Measurements from ENCODE around the gene PRKD1.
"Not testable (repeated sequence)": the region's sequence is repeated elsewhere in the genome, so short reads cannot be mapped to it uniquely, and the experiment has no call there.

The PRKD1 gene

DNA sequence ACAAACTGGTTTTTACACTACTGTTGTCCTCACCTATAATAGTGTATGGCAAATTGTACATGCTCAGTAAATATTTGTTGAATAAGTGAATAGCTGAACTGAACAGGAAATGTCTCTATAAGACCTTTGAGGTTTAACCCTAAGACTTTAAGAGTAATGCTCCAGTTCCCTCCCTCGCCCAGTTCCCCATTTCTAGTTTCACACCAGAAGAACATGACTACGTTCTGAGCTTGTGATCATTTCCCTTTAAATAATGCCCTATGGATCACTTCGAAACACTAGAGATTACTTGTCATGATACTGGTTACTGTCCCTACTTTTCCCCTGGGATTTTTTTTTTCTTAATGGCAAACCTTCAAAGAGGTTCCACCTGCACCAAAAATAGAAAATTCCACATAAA lies 69.3 kb downstream of the PRKD1 start:
- Histone ChIP-seq H3K9ac (ENCODE audit: low read length) (no peak overlapping the region), H3K4me3 (ENCODE audit: low read depth, low read length) (no peak overlapping the region), H3K27me3 (ENCODE audit: control insufficient read depth, insufficient read depth, low read length) (no peaks in the 10 kb centered on the region), H3K36me3 (ENCODE audit: control insufficient read depth, insufficient read depth, low read length) (no peaks in the 10 kb centered on the region), H3K4me1 (ENCODE audit: control insufficient read depth, insufficient read depth, low read length) (no peaks in the 10 kb centered on the region), H3K9me3 (ENCODE audit: control insufficient read depth, insufficient read depth, low read depth, low read length) (peaks cover 23% of the 10 kb centered on the region), H3K27ac (ENCODE audit: low read depth, low read length) (no peak overlapping the region)

DNA sequence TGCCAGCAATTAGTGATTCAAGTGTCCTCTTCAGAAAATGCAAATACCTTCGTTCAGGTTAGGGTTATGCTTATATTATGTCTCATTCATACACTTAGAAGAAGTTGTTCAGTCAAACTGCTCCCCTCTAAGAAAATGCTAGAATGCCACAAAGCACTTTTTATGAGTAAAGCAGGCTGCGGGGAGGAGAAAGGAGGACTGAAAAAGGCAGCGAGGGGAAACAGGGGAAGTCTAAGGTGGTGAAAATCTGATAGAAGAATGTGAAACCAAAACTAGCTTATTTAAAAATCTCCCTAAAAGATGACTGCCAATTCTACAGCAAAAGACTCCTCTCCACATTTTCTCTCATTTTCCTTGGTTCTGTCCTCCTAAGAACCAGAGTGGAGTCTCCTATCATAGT lies 70.1 kb downstream of the PRKD1 start:
- no peaks in the 10 kb centered on the region for H3K4me1 ChIP-seq (ENCODE audit: control insufficient read depth, insufficient read depth, low read length)
- H3K4me3 ChIP-seq (ENCODE audit: low read depth, low read length) = no peak overlapping the region
- no peaks in the 10 kb centered on the region for H3K36me3 ChIP-seq (ENCODE audit: control insufficient read depth, insufficient read depth, low read length)
- H3K27ac ChIP-seq (ENCODE audit: low read depth, low read length) = no peak overlapping the region
- peaks cover 25% of the 10 kb centered on the region for H3K9me3 ChIP-seq (ENCODE audit: control insufficient read depth, insufficient read depth, low read depth, low read length)
- H3K27me3 ChIP-seq (ENCODE audit: control insufficient read depth, insufficient read depth, low read length) = no peaks in the 10 kb centered on the region
- no peak overlapping the region for H3K9ac ChIP-seq (ENCODE audit: low read length)

DNA sequence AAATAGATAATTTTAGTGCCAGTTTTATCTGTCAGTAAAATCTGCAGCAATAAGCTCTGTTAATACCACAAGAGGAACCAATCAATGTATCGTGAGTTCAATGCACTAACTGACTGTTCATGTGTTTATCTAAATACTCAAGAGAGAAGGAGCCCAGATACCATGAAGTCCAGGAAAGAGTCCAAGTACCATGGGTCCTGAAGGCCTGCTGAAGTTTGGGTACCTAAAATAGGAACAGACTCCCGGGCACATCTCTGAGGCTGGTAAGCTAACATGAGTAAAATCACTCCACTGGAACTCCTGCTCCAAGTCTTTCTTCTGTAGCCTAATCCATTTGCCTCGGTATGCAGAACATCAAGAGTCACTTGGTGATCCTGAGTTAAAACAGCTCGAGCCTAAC lies 71.1 kb downstream of the PRKD1 start:
- no peaks in the 10 kb centered on the region for H3K27me3 ChIP-seq (ENCODE audit: control insufficient read depth, insufficient read depth, low read length)

DNA sequence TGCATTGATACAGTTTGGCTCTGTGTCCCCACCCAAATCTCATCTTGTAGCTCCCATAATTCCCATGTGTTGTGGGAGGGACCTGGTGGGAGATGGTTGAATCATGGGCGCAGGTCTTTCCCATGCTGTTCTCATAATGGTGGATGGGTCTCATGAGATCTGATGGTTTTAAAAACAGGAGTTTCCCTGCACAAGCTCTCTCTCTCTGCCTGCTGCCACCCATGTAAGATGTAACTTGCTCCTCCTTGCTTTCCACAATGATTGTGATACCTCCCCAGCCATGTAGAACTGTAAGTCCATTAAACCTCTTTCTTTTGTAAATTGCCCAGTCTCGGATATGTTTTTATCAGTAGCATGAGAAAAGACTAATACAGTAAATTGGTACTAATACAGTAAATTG lies 74.0 kb downstream of the PRKD1 start:
- H3K36me3 ChIP-seq (ENCODE audit: control insufficient read depth, insufficient read depth, low read length); H3K4me3 ChIP-seq (ENCODE audit: low read depth, low read length); H3K9ac ChIP-seq (ENCODE audit: low read length); H3K27me3 ChIP-seq (ENCODE audit: control insufficient read depth, insufficient read depth, low read length); H3K4me1 ChIP-seq (ENCODE audit: control insufficient read depth, insufficient read depth, low read length); H3K27ac ChIP-seq (ENCODE audit: low read depth, low read length): not testable (repeated sequence)
- H3K9me3 ChIP-seq (ENCODE audit: control insufficient read depth, insufficient read depth, low read depth, low read length) = peaks cover 28% of the 10 kb centered on the region

More for the DNA sequence above, 71.1 kb downstream of the PRKD1 start:
- Histone ChIP-seq H3K36me3 (ENCODE audit: control insufficient read depth, insufficient read depth, low read length) (no peaks in the 10 kb centered on the region), H3K27ac (ENCODE audit: low read depth, low read length) (no peak overlapping the region), H3K4me1 (ENCODE audit: control insufficient read depth, insufficient read depth, low read length) (no peaks in the 10 kb centered on the region), H3K9me3 (ENCODE audit: control insufficient read depth, insufficient read depth, low read depth, low read length) (peaks cover 26% of the 10 kb centered on the region), H3K9ac (ENCODE audit: low read length) (no peak overlapping the region), H3K4me3 (ENCODE audit: low read depth, low read length) (no peak overlapping the region)

DNA sequence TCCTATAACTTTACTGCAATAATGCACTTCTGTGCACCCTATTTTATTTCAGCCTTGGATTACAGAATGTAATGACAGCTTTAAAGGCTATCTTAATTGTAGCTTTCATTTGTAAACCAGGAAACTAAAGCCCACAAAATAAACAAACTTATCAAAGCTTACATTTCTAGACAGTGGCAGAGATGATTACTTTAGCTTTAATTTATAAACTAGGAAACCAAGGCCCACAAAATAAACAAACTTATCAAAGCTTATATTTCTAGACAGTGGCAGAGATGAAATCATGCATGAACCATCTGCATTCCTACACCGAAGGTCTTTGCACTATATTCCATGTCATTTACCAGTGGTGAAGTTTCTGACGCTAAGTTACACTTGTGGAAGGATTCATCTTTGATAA lies 74.4 kb downstream of the PRKD1 start:
- no peaks in the 10 kb centered on the region for H3K36me3 ChIP-seq (ENCODE audit: control insufficient read depth, insufficient read depth, low read length)

DNA sequence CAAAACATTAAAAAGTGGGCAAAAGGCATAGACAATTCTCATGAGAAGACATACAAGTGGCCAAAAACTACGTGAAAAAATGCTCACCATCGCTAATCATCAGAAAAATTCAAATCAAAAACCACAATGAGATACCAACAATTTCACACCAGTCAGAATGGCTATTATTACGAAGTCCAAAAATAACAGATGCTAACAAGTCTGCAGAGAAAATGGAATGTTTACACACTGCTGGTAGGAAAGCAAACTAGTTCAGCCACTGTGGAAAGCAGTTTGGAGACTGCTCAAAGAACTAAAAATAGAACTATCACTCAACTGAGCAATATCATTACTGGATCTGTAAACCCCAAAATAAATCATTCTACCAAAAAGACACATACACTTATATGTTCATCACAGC lies 76.2 kb downstream of the PRKD1 start:
- Histone ChIP-seq H3K9ac (ENCODE audit: low read length) (no peak overlapping the region), H3K27ac (ENCODE audit: low read depth, low read length) (no peak overlapping the region), H3K36me3 (ENCODE audit: control insufficient read depth, insufficient read depth, low read length) (no peaks in the 10 kb centered on the region), H3K4me3 (ENCODE audit: low read depth, low read length) (no peak overlapping the region), H3K4me1 (ENCODE audit: control insufficient read depth, insufficient read depth, low read length) (no peaks in the 10 kb centered on the region), H3K9me3 (ENCODE audit: control insufficient read depth, insufficient read depth, low read depth, low read length) (peaks cover 28% of the 10 kb centered on the region), H3K27me3 (ENCODE audit: control insufficient read depth, insufficient read depth, low read length) (no peaks in the 10 kb centered on the region)

More for the DNA sequence above, 74.4 kb downstream of the PRKD1 start:
- Histone ChIP-seq H3K27me3 (ENCODE audit: control insufficient read depth, insufficient read depth, low read length) (no peaks in the 10 kb centered on the region), H3K9me3 (ENCODE audit: control insufficient read depth, insufficient read depth, low read depth, low read length) (peaks cover 28% of the 10 kb centered on the region), H3K4me1 (ENCODE audit: control insufficient read depth, insufficient read depth, low read length) (no peaks in the 10 kb centered on the region), H3K4me3 (ENCODE audit: low read depth, low read length) (no peak overlapping the region), H3K27ac (ENCODE audit: low read depth, low read length) (no peak overlapping the region), H3K9ac (ENCODE audit: low read length) (no peak overlapping the region)

DNA sequence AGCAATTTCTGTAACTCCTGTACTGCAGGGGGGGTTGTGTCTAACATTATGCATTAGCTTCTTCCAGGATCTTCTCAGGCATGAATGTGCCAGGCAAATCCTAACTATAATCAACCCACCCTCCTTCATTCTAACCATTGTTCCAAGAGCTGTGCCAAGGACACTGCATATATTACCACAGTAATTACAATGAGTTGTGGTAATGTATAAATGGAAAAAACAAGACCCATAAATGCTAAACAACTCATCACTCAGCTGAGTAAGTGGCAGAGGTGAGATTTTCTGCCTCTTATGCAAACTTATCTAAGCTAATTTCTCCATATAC lies 80.6 kb downstream of the PRKD1 start:
- no peaks in the 10 kb centered on the region for H3K36me3 ChIP-seq (ENCODE audit: control insufficient read depth, insufficient read depth, low read length)

DNA sequence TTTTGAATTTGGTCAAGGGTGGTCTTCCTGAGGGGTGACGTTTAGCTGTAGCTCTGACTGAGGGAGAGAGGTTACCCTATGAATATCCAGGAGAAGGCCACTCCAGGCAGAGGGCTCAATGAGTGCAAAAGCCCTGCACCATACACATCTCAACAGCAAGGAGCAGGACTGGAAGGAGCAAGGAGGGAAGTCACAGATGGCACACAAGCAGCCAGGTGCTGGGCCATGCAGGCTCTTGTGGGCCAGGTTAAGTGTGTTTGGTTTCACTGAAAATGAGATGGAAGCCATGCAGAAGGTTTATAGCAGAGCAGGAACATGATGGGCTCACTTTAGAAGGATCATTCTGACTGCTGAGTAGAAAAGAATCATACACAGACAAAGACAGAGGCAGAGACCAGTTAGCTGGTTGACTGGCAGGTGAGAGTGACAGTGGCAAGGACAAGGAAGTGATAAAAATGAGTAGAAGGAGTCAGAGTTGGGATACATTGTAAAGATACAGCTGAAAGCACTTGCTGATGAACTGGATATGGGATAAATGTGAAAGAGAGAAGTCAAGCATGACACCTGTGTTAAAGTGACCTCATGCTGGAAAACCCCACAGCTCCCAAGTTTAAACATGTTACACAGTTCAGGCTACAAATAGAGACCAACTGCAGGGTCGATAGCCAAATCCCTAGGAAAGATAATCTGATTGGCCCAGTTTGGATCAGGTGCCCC lies 81.2 kb downstream of the PRKD1 start:
- Histone ChIP-seq H3K4me1 (ENCODE audit: control insufficient read depth, insufficient read depth, low read length) (no peaks in the 10 kb centered on the region), H3K27ac (ENCODE audit: low read depth, low read length) (no peak overlapping the region), H3K36me3 (ENCODE audit: control insufficient read depth, insufficient read depth, low read length) (no peaks in the 10 kb centered on the region), H3K27me3 (ENCODE audit: control insufficient read depth, insufficient read depth, low read length) (no peaks in the 10 kb centered on the region), H3K9me3 (ENCODE audit: control insufficient read depth, insufficient read depth, low read depth, low read length) (peaks cover 15% of the 10 kb centered on the region), H3K4me3 (ENCODE audit: low read depth, low read length) (no peak overlapping the region), H3K9ac (ENCODE audit: low read length) (no peak overlapping the region)

More for the DNA sequence above, 80.6 kb downstream of the PRKD1 start:
- Histone ChIP-seq H3K4me1 (ENCODE audit: control insufficient read depth, insufficient read depth, low read length) (no peaks in the 10 kb centered on the region), H3K27me3 (ENCODE audit: control insufficient read depth, insufficient read depth, low read length) (no peaks in the 10 kb centered on the region), H3K9ac (ENCODE audit: low read length) (no peak overlapping the region), H3K27ac (ENCODE audit: low read depth, low read length) (no peak overlapping the region), H3K9me3 (ENCODE audit: control insufficient read depth, insufficient read depth, low read depth, low read length) (peaks cover 14% of the 10 kb centered on the region), H3K4me3 (ENCODE audit: low read depth, low read length) (no peak overlapping the region)

DNA sequence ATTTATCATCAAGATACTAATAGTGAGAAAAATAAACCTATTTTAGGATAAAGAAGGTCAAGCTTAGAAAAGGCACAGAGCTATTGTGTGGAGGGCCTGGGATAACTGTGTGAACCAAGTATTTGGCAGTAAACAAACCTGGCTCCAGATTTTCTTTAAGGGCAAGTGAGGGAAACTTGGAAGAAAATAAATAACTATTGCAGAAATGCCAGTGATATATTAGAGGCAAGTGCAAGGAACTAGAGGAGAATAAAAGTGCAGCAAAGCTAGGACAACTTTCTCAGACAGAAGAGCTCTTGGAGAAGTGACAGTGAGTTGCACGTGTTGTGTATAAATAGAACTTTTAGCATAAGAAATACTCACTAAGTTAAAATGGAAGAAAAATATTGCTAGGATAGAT lies 83.7 kb downstream of the PRKD1 start:
- H3K4me1 ChIP-seq (ENCODE audit: control insufficient read depth, insufficient read depth, low read length) = no peaks in the 10 kb centered on the region
- H3K4me3 ChIP-seq (ENCODE audit: low read depth, low read length) = no peak overlapping the region
- H3K27me3 ChIP-seq (ENCODE audit: control insufficient read depth, insufficient read depth, low read length) = no peaks in the 10 kb centered on the region
- H3K36me3 ChIP-seq (ENCODE audit: control insufficient read depth, insufficient read depth, low read length) = no peaks in the 10 kb centered on the region
- peaks cover 37% of the 10 kb centered on the region for H3K9me3 ChIP-seq (ENCODE audit: control insufficient read depth, insufficient read depth, low read depth, low read length)
- H3K9ac ChIP-seq (ENCODE audit: low read length) = no peak overlapping the region
- no peak overlapping the region for H3K27ac ChIP-seq (ENCODE audit: low read depth, low read length)

DNA sequence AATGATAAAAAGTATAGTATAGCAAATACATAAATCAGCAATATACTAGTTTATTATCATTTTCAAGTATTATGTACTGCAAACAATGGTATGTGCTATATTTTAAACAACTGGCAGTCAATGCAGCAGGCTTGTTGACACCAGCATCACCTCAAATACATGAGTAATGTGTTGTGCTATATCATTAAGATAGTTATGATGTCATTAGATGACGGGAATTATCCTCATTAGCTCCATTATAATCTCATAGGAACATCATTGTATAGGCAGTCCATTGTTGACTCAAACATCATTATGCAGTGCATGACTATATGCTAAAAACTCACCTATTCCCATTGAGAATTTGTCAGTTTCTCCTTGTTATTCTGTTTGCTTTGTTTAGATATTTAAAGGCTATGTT lies 85.4 kb downstream of the PRKD1 start:
- no peak overlapping the region for H3K27ac ChIP-seq (ENCODE audit: low read depth, low read length)
- H3K4me1 ChIP-seq (ENCODE audit: control insufficient read depth, insufficient read depth, low read length) = no peaks in the 10 kb centered on the region
- no peak overlapping the region for H3K9ac ChIP-seq (ENCODE audit: low read length)
- H3K27me3 ChIP-seq (ENCODE audit: control insufficient read depth, insufficient read depth, low read length) = no peaks in the 10 kb centered on the region
- no peak overlapping the region for H3K4me3 ChIP-seq (ENCODE audit: low read depth, low read length)
- H3K36me3 ChIP-seq (ENCODE audit: control insufficient read depth, insufficient read depth, low read length) = no peaks in the 10 kb centered on the region
- H3K9me3 ChIP-seq (ENCODE audit: control insufficient read depth, insufficient read depth, low read depth, low read length) = peaks cover 41% of the 10 kb centered on the region

DNA sequence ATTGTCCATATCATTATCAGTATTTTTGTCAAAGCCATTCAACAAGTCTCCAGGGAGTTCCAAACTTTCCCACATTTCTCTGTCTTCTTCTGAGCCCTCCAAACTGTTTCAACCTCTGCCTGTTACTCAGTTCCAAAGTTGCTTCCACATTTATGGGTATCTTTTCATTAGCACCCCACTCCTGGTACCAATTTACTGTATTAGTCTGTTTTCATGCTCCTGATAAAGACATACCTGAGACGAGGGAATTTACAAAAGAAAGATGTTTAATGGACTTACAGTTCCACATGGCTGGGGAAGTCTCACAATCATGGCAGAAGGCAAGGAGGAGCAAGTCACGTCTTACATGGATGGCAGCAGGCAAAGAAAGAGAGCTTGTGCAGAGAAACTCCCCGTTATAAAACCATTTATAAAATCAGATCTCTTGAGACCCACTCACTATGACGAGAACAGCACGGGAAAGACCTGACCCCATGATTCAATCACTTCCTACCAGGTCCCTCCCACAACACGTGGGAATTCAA lies 87.2 kb downstream of the PRKD1 start:
- peaks cover 45% of the 10 kb centered on the region for H3K9me3 ChIP-seq (ENCODE audit: control insufficient read depth, insufficient read depth, low read depth, low read length)
- not testable (repeated sequence) for H3K4me1 ChIP-seq (ENCODE audit: control insufficient read depth, insufficient read depth, low read length); H3K9ac ChIP-seq (ENCODE audit: low read length); H3K36me3 ChIP-seq (ENCODE audit: control insufficient read depth, insufficient read depth, low read length); H3K27ac ChIP-seq (ENCODE audit: low read depth, low read length); H3K4me3 ChIP-seq (ENCODE audit: low read depth, low read length); H3K27me3 ChIP-seq (ENCODE audit: control insufficient read depth, insufficient read depth, low read length)

Measured in HUES6 (cell line).